LNCAP (cell line): Measurements from ENCODE around the gene TTLL12.

ENCODE experiments used
- CTCF ChIP-seq: fragments of 450-650 bp; IDR thresholded peaks from 2 replicates; pipeline ENCODE4 v1.5.1; 2017; ENCODE audit warnings: mild to moderate bottlenecking

The TTLL12 gene

DNA sequence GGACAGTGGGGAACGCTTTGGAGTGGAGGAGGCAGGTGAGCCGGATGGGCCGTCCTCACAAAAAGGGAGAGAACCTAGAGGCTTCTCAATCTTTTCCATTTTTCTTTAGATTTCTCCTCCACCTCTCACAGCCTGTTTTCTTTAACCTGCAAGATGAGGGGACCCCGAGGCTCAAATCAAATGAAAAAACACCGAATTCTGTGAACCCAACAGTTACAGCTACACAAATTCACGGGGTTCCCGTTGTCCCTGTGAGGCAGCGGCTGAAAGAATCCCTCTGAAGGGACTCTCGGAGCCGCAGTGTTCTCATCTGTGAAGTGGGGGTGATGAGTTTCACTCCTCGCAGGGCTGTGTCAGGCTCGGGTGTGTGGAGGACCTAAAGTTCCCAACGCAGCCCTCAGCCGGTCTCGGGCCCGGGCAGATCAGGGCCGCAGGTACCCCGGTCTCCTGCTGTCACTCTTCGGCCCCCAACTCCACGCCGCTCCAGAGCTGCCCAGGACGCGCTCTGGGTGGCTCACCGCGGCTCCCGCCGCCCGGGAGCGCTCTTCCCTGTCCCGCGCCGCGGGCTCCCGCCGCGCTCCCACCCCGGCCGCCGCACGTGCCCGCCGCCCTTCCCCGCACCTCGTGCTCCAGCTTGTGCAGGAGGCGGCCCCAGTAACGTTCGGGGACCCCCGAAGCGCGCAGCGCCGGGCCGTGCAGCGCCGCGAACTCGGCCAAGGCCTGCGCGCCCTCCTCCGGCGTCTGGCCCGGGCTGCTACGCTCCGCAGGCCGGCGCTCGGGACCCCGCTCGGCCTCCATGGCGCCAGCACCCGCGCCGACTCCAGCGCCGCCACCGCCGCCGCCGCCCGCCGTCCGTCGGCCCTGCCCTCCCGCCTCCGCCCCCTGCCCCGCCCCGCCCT, at the start of gene TTLL12:
TSS of gene TTLL12 (minus strand) at position 863 of the 899 bp plus-strand sequence. CDS start at position 798, 65 bp downstream.
- TF ChIP-seq CTCF, result no peak

DNA sequence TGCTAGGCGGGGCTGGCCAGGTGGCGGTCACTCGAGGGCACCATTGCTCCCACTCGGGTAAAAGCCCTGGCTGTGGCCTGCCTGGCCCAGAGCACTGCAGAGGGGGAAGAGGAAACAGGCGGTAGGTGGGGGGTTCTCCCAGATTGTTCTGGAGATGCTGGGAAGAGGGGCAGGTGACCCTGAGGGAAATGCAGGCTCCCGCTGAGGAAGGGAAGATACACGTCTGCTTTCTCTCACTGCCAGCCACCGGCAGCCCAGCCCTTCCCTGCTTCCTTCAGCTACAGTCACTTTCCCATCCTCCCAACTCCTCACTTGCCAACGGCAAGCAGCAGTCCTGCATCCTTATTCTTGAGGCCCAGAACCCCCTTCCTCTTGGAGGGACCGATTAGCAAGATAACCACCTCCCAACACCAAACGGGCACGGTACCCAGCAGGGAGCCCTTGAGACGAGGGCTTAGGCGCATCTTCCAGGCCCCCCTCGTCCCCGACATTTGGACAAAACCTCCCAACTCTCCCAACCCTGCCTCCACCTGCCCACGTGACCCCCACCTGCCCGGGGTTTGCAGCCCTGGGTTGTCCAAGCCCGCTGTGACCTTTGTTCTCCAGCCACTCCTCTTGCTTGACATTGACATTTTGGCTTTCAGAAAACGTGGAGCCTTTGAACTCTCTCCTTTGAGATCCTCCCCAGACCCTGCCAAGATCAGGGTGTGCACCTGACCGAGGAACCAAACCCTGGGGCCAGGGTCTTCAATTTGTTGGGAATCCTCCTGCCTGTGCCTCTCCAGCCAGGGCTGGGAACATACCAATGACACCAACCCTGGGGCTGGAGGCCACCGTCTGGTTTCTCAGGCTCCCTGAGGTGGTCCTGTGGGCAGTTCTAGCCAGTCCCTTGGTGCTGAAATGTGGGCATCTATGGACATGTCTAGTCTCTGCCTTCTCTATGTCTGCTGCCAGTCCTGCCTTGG, 48.8 kb upstream of the TTLL12 start:
- TF ChIP-seq CTCF, result no peak

DNA sequence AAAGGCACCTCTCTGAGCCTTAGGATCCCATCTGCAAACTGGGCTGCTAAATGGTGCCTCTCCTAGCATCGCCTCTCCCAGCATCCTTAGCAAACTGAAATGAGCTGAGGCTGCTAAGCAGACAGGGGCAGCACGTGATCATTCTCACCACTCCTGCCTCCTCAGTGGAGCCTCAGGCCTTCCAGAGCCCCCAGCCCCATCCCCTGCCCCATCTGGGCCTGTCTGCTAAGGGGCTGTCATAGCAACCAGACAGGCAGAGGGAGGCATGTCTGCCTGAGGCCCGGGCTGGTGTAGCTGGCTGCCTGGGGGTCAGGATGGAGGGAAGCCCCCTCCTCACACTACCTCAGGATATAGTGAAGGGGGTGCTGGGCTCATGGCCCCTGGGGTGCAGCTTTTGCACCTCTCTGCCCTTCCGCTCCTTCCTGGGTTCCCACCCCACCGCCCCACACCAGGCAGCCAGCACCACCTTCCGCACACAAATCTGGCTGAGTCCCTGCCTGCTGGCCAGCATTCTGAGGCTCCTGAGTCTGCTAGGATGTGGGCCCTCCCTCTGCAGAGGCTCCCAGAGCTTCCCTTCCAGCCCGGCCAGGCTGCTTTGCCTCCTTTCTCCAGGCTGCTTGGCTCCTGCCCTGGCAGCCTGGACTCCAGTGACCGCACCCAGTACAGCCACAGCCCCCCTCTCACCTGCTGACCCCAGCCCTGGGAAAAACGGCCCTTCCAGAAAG, 47.5 kb upstream of the TTLL12 start:
- TF ChIP-seq CTCF, result no peak

- no peak for TF ChIP-seq CTCF
Measured at GRCh38 chr22:43233529-43233928, 46.6 kb upstream of the TTLL12 start.

DNA sequence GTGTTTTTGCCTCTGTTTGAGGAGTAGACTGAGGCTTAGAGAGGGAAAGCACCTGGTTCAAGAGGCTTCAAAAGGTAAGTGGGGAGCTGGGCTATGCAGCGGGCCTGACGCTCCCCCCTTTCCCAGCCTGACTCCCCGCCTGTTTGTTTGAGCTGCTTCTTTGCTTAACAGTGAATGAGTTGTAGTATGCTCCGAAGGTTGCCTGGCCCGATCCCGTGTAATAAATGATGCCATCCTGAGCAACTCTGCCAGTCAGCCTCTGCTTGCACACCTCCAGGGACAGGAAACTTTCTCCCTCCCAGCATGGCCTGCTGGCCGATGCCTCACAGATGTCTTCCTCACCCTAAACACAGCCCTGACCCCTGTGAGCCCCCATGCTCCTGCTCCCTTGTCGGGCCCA, 45.5 kb upstream of the TTLL12 start:
- TF ChIP-seq CTCF, result no peak

DNA sequence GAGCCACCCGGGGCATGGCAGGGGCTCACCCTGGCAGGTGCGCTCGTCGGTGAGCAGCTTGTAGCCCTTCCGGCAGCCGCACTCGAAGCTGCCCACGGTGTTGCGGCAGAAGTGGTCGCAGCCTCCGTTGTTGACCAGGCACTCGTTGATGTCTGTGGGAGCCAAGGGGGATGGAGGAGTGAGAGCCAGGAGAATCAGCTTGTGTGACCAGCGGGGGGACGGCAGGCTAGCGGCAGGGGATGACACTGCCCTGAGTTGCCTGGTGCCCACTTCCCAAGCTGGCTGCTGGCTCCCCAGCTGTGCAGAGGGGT, 44.7 kb upstream of the TTLL12 start:
- TF ChIP-seq CTCF, result no peak

DNA sequence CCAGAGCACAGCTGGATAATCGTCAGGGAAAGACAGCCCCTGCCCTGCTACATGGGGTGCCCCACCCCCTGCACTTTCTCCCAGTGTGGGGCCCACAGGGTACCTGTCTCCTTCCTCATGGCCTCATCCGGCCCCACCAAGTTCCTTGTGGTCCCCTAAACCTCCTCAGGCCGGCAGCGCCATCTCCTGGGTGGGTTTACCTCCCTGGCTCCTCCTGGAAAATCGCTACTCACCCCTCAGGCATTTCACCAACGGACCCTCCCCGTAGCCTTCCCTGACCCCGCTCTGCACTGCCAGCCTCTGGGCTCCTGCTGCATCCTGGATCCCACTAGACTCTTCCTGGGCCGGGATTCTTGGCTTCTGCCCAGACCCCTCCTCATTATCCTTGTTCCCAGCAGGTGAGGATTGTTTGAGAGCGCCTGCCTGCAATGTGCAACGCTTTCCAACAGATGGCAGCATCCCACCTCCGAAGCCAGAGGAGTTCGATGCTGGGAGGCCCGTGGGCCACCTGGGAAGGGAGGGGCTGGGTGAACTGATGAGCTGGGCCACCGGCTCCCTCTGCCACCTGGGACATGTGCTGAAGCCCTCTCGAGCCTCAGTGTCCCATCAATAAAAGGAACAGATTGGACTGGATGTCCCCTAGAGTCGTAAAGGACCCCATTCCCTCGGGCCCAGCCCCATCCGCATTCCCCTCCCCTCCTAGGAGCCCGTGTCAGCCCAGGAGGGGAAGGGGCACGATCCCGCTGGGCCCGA, 44.2 kb upstream of the TTLL12 start:
- TF ChIP-seq CTCF, result peak; percentile 97
